Activated CD4-positive, alpha-beta T cell treated with anti-CD3 and anti-CD28 coated beads, Interleukin-2, amount 50 U/mL, for 48 hours (primary cell): Measurements from ENCODE around the gene MAGEA9.
"Not testable (repeated sequence)": the region's sequence is repeated elsewhere in the genome, so short reads cannot be mapped to it uniquely, and the experiment has no call there.

Experiments
- DNase-seq, 2 experiments: peaks; one replicate each; pipeline ENCODE4 v3.0.0-alpha.2; 2020

MAGEA9 gene

DNA sequence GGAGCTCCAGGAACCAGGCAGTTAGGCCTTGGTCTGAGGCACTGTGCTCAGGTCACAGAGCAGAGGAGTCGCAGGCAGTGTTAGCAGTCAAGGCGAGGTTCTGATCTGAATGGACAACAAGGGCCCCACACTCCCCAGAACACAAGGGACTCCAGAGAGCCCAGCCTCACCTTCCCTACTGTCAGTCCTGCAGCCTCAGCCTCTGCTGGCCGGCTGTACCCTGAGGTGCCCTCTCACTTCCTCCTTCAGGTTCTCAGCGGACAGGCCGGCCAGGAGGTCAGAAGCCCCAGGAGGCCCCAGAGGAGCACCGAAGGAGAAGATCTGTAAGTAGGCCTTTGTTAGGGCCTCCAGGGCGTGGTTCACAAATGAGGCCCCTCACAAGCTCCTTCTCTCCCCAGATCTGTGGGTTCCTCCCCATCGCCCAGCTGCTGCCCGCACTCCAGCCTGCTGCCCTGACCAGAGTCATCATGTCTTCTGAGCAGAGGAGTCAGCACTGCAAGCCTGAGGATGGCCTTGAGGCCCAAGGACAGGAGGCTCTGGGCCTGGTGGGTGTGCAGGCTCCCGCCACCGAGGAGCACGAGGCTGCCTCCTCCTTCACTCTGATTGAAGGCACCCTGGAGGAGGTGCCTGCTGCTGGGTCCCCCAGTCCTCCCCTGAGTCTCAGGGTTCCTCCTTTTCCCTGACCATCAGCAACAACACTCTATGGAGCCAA is 26.2 kb downstream of the MAGEA9 start:
- DNase-seq = no peak

DNA sequence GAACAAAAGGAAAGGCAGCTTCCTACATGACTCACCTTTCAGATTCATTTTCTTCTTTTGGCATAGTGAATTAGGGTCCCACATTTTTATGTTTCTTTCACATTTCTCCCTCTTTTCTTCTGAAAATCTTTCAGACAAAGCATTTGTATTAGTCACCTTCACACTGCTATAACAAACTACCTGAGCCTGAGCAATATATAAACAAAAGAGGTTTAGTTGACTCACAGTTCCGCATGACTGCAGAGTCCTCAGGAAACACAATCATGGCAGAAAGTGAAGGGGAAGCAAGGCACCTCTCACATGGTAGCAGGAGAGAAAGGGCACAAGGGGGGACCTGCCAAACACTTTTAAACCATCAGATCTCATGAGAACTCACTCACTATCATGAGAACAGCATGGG is 36.9 kb downstream of the MAGEA9 start:
- no peak for DNase-seq

DNA sequence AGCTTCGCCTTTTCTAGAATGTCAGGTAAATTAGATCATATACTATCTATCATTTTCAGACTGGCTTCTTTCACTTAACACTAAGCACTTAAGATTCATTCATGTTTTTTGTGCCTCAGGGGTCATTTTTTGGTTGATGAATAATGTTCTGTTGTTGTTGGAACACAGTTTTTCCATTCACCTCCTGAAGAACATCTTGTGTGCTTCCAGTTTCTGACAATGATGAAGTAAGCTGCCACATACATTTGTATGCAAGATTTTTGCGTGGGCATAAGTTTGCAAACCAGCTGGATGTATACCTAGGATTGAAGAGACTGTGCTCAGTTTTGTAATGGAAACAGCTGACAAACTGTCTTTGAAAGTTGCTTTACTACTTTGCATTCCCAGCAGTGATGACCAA is 37.6 kb downstream of the MAGEA9 start:
- no peak for DNase-seq

DNA sequence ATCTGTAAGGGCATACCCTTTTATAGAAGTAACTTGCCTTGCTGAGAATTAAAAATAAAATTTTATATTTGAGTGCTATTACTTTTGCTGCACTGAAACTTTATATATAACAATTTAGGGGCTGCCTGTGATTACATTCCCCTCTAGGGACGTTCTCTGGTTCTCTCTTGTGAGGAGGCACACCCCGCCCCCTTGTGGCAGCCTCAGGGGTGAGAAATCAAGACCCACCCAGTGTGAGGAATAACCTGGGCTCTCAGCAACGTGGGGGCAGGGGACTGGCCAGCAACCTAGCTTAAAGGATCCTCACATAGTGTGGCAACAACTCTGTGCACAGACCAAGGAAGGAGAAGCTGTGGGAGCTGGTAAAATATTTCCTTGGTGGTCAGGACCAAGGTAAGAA is 43.7 kb downstream of the MAGEA9 start:
- peak; percentile 50 to 55 for DNase-seq

DNA sequence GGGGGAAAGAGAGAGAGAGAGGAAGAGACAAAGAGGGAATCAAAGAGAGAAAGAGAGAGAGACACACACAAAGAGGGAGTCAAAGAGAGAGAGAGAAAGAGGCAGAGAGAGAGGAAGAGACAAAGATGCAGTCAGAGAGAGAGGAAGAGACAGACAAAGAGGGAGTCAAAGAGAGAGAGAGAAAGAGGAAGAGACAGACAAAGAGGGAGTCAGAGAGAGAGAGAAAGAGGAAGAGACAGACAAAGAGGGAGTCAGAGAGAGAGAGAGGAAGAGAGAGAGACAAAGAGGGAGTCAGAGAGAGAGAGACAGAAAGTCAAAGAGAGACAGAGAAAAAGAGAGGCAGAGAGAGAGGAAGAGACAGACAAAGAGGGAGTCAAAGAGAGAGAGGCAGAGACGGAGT is 45.5 kb downstream of the MAGEA9 start:
- DNase-seq = no peak

- peak; percentile 3 to 14 for DNase-seq
Observed at GRCh38 chrX:149829751-149830191, 48.0 kb downstream of the MAGEA9 start.

GRCh38 chrX:149830192-149830873 is 48.6 kb downstream of the MAGEA9 start:
- peak; percentile 5 to 21 for DNase-seq

- DNase-seq = no peak
Observed at GRCh38 chrX:149831473-149831872, 49.7 kb downstream of the MAGEA9 start.

DNA sequence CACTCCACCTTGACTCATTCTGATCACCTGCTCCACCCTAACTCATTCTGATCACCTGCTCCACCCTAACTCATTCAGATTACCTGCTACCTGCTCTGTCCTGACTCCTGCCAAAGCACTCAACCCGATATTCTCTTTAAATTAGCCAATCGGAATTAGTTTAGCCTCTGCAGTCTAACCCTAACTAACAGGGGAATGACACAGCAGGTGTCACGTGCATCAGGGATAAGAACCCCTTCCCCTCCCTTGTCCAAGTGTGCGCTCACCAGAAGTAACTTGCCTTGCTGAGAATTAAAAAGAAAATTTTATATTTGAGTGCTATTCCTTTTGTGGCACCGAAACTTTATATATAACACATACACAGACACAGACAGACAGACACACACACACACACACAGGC is 55.0 kb downstream of the MAGEA9 start:
- DNase-seq = not testable (repeated sequence)

DNA sequence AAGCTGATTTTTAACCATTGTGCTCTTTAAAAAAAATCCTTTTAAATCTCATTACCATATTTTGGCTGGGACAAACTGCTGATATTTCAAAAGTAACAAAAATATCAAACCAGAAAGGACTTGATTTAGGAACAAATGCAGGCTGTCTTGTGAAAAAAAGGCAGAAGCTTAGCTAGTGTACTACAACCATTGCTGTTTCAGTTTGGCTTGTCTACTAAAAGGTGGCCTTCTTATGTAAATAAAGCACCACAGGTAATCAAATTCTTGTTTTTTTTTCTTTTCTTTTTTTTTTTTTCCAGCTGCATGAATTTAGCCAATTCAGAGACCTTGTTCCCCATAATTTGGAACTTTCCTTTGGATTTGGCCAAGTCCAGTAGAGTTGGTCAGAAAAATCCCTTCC is 55.4 kb downstream of the MAGEA9 start:
- DNase-seq = no peak
